Kasumi-1 (cell line): Measurements from ENCODE around the gene CUBN.
"Not testable (repeated sequence)": the region's sequence is repeated elsewhere in the genome, so short reads cannot be mapped to it uniquely, and the experiment has no call there.

Source experiments
- DNase-seq, 2 experiments: peaks; one replicate each; lab custom pipeline; 2025; lab: John Stamatoyannopoulos, UW

Gene CUBN

GRCh38 chr10:16867556-16867955 is 262.1 kb downstream of the CUBN start:
- no peak for DNase-seq

- no peak for DNase-seq
These were observed 262.9 kb downstream of the CUBN start for GRCh38 chr10:16866541-16867275.

GRCh38 chr10:16865766-16866165 is 263.8 kb downstream of the CUBN start:
- DNase-seq, result no peak

GRCh38 chr10:16863766-16864165 is 265.8 kb downstream of the CUBN start:
- no peak for DNase-seq

DNA sequence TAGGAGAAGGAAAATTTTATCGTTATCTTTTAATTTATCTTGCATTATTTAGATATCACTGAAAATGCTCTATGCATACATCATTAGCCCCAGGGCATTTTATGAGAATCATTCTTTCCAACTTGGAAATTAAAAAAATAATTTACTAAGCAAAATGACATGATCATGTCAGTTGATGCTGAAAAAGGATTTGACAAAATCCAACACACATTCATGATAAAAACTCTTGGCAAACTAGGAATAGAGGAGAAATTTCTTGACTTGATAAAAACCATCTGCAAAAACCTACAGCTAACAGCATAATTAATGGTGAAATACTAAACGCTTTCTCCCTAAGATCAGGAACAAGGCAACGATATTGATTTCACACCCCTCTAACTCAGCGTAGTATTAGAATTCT is 272.2 kb downstream of the CUBN start:
- no peak for DNase-seq

GRCh38 chr10:16856567-16856966 is 273.0 kb downstream of the CUBN start:
- DNase-seq, result no peak

DNA sequence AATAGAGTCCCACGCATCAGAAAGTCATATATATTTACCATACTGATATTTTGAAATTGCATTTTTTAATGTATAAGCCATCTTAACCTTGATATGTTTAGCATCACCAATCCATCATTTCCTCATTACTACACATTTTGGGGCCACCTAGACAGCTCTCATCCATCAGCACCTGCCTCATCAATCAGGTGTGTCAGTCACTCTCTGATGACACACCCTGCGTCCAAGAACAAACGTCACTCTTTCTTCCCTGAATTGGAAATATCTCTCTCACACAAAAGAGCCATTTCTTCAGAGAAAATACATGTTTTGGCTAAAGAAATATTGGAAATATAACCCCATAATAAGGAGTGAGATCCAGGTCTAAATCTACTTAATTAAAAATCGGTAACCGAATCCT is 273.5 kb downstream of the CUBN start:
- DNase-seq, result no peak

DNA sequence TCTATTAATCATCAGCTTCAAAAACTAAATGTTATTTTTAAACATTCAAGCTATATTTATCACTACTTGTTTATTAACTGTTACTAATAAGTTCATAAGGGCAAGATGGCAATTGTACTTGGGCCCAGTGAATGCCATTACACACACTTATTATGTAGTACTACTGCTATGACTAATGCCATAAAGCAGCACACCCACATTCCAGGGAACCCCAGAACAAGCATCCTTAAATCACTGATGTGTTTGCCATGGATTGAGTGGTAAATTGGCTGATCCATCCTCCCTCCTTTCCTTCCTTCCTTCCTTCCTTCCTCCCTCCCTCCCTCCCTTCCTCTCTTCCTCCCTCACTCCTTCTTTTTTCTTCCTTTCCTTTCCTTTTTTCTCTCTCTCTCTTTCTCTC is 275.0 kb downstream of the CUBN start:
- no peak for DNase-seq

GRCh38 chr10:16853809-16854208 is 275.8 kb downstream of the CUBN start:
- no peak for DNase-seq

DNA sequence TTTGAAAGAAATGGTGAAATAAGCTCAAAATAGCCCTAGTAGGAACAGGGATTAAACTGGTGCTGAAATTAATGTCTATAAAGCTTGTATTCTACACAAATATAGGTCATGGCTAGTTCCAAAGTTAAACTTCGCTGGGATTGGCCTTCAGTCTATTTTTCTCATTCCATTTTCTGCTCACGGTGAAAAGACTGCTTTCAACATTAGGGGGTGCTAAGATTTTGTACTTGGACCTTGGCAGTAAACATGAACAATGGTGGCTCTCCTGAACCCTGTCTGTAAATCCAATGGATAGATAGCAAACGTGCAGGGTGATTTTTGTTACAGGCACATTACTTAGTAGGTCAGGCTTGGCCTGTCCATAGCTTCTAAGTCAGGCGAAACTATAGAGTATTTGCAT is 276.4 kb downstream of the CUBN start:
- peak; percentile 34 to 50 for DNase-seq

DNA sequence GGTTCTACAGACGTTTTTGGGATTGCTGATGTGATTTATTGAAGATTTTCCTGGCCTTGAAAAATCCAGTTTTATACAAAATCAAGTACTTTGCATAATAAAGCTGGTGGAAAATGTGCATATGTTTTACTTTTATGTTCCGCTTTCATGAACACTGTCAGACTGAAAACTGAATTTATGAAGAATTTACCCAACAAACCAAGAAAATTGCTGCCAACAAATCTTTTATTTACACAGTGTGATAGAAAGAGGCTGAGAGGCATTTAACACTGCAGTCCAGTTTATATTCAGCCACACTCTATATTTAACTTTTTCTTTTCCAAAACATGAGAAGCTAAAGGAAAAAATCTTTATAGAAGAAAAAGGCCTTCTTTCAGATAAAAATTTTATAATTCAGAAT is 277.0 kb downstream of the CUBN start:
- DNase-seq, result no peak

GRCh38 chr10:16848562-16849154 is 281.0 kb downstream of the CUBN start:
- no peak for DNase-seq

GRCh38 chr10:16847644-16848043 is 282.0 kb downstream of the CUBN start:
- DNase-seq, result no peak

GRCh38 chr10:16845248-16845647 is 284.4 kb downstream of the CUBN start:
- no peak for DNase-seq

DNA sequence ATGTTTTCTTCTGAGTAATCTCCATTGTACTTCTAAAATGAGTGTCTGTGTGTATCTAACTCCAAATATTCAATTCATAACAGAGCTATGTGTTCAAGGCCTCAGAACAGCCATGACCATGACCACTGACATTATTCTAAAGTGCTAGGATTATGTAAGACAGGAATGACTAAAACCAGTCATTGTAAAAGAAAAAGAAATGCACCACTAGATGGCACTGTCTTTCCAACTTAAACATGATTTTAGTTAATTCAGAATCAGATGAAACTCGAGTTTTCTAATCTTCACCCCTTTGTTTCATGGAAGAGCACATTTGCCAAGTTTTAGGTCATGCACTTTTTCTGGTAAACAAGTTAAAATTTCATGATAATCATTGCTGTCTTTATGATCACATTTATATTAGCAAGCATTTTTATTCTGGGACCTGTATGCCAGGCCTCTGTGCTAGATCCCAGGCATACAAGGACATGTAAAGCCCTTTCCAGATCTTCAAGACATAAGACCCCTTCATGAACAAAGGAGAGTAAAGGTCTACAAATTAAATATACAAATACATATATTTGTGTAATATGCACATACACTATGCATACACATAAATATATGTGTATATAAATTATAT is 286.2 kb downstream of the CUBN start:
- DNase-seq, result peak; percentile 83 to 94

- no peak for DNase-seq
These were observed 294.4 kb downstream of the CUBN start for GRCh38 chr10:16835228-16835627.

- DNase-seq, result no peak
These were observed 297.1 kb downstream of the CUBN start for GRCh38 chr10:16832351-16833080.

- no peak for DNase-seq
These were observed 300.9 kb downstream of the CUBN start for GRCh38 chr10:16828701-16829175.

GRCh38 chr10:16828114-16828568 is 301.5 kb downstream of the CUBN start:
- peak; percentile 90 to 94 for DNase-seq

- not testable (repeated sequence) for DNase-seq
These were observed 302.1 kb downstream of the CUBN start for GRCh38 chr10:16827474-16827873.

GRCh38 chr10:16822726-16823360 is 306.8 kb downstream of the CUBN start:
- DNase-seq, result no peak

DNA sequence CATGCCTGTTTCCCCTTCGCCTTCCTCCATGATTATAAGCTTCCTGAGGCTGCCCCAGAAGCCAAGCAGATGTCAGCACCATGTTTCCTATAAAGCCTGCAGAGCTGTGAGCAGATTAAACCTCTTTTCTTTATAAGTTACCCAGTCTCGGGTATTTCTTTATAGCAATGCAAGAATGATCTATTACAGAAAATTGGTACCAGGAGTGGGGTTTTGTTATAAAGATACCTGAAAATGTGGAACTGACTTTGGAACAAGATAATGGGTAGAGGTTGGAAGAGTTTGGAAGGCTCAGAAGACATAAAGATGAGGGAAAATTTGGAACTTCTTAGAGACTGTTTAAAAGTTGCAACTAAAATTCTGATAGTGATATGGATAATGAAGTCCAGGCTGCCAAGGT is 307.6 kb downstream of the CUBN start:
- DNase-seq, result no peak
